HG02763 (cell line): ENCODE data around the gene GRWD1.

Source experiments
- ATAC-seq: cut with Tn5 transposase; IDR thresholded peaks from one replicate; pipeline ENCODE4 v1.9.1; 2021; ENCODE audit warnings: mild to moderate bottlenecking, moderate library complexity; ENCODE audit not compliant: unreplicated experiment

GRWD1 gene

DNA sequence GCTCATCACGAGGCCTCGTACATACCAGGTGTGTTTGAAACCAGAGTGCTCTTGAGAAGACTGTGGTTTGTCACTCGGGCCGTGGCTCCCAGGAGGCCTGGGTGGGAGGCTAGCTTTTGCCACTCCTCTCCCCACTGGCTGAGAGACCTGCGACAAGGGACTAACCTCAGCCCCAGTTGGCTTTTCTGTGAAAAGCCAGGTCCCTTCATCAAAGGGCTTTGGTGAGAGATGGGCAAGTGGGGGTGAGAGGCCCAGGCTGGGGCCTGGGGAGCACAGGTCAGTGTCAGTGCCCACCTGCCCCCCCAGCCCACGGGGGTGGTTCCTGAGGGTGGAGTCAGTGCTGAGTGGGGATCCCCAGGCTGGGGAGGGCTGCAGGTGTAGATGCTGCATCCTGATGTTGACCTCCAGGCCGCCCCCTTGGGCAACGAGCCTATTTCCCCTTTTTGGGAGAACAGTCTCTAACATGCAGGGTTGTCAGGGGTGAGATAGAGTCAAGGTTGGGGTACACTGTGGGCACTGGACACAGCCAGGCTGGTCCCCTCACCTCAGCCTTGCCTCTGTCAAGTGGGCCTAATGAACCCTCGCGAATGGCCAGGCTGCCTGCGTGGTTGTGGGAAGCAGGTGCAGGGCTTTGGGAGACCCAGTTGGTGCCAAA, 10.3 kb downstream of the GRWD1 start:
- no peak for ATAC-seq

DNA sequence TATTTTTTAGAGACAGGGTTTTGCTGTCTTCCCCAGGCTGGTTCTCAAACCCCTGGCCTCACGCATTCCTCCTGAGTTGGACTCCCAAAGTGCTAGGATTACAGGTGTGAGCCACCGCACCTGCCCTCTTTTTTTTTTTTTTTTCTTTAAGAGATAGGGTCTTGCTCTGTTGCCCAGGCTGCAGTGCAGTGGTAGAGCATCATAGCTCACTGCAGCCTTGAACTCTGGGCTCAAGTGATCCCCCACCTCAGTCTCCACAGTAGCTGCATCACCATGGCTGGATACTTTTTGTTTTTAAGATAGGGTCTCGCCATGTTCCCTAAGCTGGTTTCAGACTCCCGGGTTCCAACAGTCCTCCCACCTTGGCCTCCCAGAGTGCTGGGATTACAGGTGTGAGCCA, 11.1 kb downstream of the GRWD1 start:
- ATAC-seq = no peak

DNA sequence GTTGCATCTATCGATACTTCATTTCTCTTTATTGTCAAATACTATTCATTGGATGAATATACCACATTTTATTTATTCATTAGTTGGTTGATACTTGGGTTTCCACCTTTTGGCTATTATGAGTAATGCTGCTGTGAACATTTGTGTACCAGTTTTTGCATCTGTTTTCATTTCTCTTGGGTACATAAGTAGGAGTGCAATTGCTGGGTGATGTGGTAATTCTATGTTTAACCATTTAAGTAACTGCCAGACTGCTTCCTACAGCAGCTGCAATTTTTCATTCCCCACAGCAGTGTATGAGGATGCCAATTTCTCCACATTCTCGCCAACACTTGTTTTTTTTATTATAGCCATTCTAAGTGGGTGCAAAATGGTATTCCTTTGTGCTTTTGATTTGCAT, 12.2 kb downstream of the GRWD1 start:
- ATAC-seq = no peak

DNA sequence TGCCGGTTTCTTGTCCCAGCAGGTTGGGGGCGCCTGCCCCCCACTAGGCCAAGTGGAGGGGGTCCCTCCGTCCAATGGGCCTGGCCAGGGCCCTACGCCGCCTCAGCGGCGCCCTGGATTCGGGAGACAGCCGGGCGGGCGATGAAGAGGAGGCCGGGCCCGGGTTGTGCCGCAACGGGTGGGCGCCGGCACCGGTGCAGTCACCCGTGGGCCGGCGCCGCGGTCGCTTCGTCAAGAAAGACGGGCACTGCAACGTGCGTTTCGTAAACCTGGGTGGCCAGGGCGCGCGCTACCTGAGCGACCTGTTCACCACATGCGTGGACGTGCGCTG, 15.8 kb downstream of the GRWD1 start:
- no peak for ATAC-seq

DNA sequence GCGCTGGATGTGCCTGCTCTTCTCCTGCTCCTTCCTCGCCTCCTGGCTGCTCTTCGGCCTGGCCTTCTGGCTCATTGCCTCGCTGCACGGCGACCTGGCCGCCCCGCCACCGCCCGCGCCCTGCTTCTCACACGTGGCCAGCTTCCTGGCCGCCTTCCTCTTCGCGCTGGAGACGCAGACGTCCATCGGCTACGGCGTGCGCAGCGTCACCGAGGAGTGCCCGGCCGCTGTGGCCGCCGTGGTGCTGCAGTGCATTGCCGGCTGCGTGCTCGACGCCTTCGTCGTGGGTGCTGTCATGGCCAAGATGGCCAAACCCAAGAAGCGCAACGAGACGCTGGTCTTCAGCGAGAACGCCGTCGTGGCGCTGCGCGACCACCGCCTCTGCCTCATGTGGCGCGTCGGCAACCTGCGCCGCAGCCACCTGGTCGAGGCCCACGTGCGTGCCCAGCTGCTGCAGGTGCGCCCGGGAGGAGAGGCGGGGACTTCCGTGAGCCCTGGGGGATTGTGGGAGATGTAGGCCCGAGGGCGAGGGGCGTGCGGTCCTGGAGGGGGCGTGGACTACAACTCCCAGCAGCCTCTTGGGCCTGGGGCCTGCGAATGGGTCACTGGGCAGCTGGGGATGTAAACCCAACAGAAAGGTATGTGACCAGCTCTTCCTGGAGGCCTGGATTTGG, 16.3 kb downstream of the GRWD1 start:
- ATAC-seq = no peak

DNA sequence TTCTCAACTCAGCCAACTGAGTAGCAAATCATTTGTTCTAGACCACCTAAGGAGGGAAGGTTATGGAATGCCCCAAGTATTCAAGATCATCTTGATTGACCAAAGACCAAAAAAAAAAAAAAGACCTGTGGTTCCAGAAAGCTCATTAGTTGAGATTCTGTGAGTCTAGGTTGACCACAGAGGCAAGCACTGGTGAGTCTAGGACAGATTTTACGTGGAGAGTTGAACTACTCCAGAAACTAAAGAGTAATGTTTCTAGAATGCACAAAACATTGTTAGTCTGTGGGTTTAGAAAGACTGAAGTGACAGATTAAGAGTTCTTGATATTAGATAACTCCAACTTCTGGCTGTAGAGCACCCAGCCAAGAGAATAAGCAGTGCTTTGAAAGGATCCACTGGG, 19.4 kb downstream of the GRWD1 start:
- ATAC-seq = no peak

DNA sequence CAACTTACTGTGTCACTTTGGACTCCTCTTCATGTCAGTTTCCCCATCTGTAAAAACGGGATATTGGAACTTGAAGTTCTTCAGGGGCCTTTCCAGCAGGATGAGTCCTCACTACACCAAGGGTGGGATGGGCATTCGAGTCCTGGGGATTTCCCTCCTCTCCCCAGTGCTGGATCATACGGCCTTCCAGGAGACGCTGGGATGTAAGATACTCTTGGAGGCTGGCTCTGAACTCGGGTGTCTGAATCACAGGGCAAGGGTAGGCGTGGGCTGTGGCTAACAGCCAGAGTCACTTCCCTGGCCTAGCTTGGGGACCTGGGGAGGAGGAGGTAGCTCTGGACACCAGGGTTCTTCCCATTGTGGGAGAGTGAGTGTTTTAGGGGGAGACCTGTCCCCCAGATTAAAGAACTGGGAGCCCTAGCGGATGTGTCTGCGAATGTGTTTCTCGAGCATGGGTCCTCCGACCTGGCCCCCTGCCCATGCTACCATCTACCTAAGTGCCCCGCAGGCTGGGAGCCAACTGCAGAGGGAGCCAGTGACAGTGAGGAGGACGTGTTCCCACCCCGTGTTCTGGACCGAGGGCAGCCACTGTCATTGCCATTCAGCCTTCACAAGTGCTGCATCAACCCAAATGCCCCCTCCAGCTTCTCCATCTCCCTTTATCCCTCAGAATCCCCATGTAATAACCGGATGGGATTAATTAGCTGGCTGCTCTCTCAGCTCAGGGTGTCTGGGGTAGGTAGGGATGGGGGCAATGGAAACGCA, 21.0 kb downstream of the GRWD1 start:
- no peak for ATAC-seq

DNA sequence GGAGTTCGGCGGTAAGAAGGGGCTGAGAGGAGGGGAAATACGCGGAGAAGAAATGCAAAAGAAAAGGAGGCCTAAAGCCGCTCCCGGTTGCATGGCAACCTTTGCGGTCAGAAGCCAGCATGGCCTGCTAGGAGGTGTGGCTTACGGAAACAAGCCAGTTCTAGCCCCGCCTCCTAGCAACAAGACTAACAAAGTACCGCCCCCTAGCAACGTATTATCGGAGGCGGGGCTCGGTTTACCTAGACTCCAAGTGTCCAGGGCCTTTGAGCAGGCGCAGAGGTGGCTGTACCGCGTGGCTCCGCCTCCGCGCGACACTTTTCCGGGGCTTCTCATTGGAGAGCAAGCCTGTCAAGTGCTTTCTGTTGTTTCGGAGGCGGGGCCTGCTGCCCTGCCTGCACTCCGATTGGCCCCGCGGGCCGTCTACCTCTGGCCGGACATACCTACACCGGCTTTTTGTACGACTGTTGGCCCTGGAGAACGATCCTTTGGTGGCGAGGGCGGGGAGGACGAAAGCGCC, 23.0 kb downstream of the GRWD1 start:
- ATAC-seq = peak; percentile 91

DNA sequence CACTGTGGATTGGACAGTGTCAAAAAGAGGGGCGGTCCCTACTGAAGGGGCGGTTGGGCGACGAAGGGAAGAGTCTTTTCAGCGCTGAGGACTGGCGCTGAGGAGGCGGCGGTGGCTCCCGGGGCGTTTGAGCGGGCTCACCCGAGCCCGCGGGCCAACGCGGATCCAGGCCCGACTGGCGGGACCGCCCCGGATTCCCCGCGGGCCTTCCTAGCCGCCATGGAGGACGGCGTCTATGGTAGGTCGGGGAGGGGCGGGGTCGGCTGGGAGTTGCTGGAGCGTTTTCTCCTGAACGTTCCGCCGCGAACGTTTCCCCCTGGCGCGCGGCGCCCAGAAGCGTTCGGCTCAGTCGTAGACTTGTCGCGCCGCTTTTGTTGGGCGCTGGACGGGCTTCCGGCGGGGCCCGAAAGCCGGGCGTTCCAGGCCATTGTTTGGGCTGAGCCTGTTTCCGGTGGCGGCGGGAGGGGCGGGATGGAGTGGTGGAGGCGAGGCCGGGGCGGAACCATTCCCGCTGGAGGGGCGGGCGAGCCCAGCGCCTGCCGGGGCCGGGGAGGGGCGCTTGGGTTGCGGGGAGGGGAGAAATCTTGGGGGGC, 23.6 kb downstream of the GRWD1 start, which contains the start of gene CYTH2:
Gene CYTH2, plus strand, starts transcription at position 81 of the 593 bp plus-strand sequence. Its CDS starts 139 bp downstream, at position 220.
- ATAC-seq = peak; percentile 23

DNA sequence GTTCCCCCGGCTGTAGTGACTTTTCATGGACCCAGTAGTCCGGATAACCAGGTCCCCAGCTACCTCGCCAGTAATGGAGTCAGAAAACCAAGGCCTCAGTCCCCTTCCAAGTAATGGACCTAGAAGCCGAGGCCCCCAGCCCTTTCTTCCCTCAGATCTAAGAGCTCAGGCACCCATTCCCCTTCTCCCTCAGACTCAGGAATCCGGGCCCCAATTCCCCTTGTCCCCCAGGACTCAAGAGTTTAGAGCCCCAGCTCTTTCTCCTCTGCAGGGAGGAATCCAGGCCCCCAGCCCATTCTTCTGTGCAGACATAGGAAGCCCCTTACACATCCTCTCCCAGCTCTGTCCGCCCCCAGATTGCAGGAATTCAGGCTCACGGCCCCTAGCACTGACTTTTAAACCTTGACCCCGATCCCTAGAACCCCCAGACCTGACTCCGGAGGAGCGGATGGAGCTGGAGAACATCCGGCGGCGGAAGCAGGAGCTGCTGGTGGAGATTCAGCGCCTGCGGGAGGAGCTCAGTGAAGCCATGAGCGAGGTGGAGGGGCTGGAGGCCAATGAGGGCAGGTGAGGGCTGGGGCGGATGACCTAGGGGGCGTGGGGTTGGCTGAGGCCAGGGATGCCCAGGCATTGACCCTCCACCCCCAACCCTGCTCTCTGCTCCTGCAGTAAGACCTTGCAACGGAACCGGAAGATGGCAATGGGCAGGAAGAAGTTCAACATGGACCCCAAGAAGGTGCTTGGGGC, 24.3 kb downstream of the GRWD1 start:
- ATAC-seq = no peak

DNA sequence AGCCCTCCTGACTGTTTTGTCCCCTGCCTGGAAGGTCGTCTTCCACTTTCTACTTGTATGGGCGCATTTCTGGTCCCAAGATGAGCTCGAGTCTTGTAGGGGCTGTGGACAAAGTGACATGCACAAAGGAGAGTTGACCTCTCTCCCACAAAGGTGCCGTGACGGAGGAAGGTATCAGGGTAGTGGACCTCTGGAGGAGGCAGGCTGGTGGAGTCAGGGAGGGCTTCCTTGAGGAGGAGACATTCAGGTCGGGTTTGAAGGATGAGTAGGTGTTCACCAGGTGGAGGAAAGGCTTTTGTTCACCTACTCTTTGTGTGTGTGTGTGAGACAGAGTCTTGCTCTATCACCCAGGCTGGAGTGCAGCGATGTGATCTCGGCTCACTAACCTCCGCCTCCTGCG, 25.1 kb downstream of the GRWD1 start:
- ATAC-seq = no peak

DNA sequence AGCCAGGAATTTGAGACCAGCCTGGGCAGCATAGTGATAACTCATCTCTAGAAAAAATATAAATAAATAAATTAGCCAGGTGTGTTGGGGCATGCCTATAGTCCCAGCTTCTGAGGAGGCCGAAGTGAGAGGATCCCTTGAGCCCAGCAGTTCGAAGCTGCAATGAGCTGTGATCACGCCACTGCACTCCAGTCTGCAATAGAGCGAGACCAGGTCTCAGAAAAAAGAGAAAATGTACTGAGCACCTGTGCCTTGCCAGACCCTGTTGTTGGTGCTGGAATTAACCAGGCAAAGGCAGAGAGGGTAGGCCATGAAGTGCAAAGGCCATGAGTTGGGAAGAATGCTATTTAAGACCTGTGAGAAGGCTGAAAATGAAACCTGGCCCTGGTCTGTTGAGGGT, 26.1 kb downstream of the GRWD1 start:
- ATAC-seq = no peak

DNA sequence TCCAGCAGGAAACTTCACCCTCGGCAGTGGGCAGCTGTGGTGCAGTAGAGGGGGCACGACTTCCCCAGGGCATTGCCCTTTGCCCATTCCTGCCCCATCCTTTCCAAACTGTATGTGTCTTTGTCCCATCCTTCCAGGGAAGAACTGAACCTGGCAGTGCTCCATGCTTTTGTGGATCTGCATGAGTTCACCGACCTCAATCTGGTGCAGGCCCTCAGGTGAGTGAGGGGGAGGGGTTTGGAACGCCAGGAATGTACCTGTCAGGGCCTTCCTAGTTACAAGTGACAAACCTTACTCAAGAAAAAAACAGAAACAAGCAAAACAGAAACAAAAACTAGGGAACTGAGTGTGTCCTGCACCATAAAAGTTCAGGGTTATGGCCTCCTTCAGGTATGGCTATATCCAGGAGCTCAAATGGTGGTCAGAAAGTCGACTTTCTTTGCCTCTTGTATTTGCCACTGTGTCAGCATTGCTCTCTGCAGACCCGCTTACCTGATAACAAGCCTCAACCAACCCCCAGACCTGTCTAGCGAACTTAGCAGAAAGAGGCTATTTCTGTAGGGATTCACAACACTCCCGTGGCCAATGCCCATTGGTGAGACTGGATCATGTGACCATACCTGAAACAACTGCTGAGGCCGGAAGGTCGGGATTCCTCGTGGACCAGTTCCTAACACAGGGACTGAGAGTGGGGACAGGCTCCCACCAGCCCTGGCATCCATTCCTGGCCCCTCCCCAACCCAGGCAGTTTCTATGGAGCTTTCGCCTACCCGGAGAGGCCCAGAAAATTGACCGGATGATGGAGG, 27.6 kb downstream of the GRWD1 start:
- no peak for ATAC-seq

DNA sequence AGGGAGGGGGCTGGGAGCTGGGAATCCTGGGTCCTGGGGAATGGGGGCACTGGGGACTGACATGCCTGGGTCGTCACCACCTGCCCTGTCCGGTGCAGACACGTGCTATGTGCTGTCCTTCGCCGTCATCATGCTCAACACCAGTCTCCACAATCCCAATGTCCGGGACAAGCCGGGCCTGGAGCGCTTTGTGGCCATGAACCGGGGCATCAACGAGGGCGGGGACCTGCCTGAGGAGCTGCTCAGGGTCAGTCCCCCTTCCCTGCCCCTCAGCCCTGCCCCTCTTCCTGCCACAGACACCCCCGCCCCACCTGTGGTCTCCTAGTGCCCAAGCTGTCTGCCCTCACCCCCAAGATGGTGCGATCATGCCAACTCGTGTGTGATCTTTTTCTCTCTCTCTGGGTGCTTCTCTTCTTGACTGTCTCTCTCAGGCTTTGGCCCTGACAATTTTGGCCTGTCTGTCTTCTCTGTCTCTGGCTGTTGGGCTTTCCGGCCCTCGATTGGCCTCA, 28.4 kb downstream of the GRWD1 start:
- ATAC-seq = no peak

DNA sequence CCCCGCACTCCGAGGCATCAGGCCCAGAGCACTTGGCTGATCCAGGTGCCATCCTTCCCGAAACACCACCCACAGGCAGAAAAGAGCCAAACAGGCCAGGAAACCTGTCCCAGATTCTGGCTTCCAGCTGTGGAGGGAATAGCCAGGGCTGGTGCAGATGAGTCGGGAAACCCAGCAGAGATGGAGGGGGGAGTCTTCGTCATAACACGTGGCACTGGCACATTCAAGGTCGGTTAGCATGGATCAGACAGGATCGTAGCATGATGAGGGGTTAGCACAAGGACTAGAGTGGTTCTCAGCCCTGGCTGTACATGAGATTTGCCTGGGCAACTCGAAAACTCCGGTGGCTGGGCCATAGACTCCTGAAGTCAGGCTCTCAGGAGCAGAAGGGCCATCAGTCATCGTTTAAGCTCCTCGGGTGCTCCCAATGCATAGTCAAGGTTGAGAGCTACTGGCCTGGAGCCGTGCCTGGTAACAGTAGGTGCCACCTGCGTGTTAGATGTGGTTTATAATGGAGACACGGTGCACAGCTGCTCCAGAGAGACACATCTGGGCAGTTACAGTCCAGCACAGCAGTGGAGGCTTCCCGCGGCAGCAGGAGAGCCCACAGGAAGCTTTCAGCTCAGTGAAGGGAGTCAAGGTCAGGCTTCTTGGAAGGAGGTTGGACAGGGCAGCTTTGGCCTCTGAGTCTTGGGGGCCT, 29.7 kb downstream of the GRWD1 start:
- ATAC-seq = no peak

DNA sequence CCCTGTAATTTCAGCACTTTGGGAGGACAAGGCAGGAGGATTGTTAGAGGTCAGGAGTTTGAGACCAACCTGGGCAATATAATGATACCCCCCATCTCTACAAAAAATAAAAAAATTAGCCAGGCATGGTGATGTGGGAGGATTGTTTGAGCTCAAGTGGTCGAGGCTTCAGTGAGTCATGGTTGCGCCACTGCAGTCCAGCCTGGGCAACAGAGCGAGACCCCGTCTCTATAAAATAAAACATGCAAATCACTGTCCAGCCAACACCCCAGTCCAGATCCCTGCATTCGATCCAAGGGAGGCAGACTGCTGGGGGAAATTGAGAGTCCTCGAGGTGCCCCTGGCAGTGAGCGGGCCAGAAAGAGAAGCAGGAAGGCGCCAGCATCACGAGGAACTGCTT, 30.4 kb downstream of the GRWD1 start:
- no peak for ATAC-seq

DNA sequence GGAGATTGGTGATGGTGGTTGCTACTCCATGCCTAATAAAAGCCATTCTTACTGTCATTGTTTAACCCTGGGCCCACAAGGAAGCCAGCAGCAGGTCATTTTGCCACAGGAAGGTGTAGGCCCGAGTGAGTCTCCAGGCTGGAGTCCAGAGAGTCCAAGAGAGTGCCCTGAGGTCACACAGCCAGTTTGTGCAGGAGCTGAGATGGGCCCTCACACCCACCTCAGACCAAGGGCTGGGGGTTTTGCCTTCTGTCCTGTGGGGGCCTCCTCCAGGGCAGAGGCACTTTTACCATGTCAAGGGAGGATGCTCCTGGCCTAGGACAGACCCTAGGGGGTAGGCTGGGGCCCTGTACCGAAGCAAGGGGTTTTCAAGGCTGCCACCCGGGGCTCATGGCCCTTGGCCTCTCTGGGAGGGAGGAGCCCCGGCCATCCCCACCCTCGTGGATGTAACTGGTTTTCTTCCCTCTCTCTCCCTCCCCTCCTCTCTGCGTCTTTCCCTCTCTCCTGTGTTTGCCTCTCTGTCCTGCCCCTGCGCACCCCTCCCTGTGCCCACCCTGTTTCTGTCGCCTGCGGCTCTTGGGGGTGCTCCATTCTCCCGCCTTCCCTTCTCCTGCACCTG, 31.4 kb downstream of the GRWD1 start:
- no peak for ATAC-seq

DNA sequence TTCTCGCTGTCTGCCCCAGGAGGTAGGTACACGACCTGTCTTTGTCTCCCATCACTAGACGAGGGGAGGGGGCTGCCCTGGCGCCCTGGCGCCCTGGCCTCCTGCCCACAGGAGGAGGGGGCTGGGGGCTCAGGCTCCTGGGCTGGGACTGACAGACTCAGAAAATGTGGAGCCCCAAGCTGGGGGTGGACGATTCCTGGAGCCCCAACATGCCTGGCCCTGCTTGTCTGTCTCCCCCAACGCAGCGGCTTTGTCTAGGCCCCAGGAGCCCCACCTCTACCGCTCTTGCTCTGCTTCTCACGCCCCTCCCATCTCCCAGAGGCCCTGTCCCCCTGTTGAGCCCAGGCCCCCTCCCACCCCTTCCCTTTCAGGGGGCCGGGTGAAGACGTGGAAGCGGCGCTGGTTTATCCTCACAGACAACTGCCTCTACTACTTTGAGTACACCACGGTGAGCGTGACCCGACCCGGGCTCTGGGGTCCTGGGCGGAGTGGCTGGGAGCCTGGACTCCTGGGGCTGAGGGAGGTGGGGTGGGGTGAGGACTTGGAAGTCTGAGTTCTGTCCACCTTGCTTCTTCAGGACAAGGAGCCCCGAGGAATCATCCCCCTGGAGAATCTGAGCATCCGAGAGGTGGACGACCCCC, 32.0 kb downstream of the GRWD1 start:
- no peak for ATAC-seq
